NCI-H345 (cell line): ENCODE data around the gene MPC1.
A peak's percentile ranks its signal among the peaks of the same experiment; 100 is the strongest.

Source experiments
- DNase-seq: peaks from one replicate; lab custom pipeline; 2025; lab: John Stamatoyannopoulos, UW

The MPC1 gene

GRCh38 chr6:166382933-166383801 is at the start of gene MPC1:
Gene MPC1, minus strand, starts transcription at chr6:166382940. Its CDS starts 64 bp downstream, at chr6:166382876.
- peak; percentile 97 for DNase-seq

GRCh38 chr6:166430269-166430668 is 47.5 kb upstream of the MPC1 start:
- DNase-seq = no peak

GRCh38 chr6:166424431-166424830 is 41.7 kb upstream of the MPC1 start:
- no peak for DNase-seq

- no peak for DNase-seq
These were observed 41.0 kb upstream of the MPC1 start for GRCh38 chr6:166423781-166424180.

- peak; percentile 21 for DNase-seq
These were observed 40.5 kb upstream of the MPC1 start for GRCh38 chr6:166423051-166423745.

- no peak for DNase-seq
These were observed 39.6 kb upstream of the MPC1 start for GRCh38 chr6:166422201-166422940.

GRCh38 chr6:166420351-166420750 is 37.6 kb upstream of the MPC1 start:
- DNase-seq = no peak

- no peak for DNase-seq
These were observed 37.0 kb upstream of the MPC1 start for GRCh38 chr6:166419717-166420116.

- no peak for DNase-seq
These were observed 36.5 kb upstream of the MPC1 start for GRCh38 chr6:166419286-166419685.

- no peak for DNase-seq
These were observed 36.0 kb upstream of the MPC1 start for GRCh38 chr6:166418691-166419143.

- no peak for DNase-seq
These were observed 34.5 kb upstream of the MPC1 start for GRCh38 chr6:166417285-166417691.

- DNase-seq = no peak
These were observed 33.1 kb upstream of the MPC1 start for GRCh38 chr6:166415833-166416347.

GRCh38 chr6:166415306-166415705 is 32.6 kb upstream of the MPC1 start:
- no peak for DNase-seq

- no peak for DNase-seq
These were observed 30.8 kb upstream of the MPC1 start for GRCh38 chr6:166413491-166413951.

GRCh38 chr6:166412911-166413384 is 30.2 kb upstream of the MPC1 start:
- no peak for DNase-seq

- DNase-seq = no peak
These were observed 29.6 kb upstream of the MPC1 start for GRCh38 chr6:166412156-166412910.

- no peak for DNase-seq
These were observed 29.0 kb upstream of the MPC1 start for GRCh38 chr6:166411721-166412151.

- DNase-seq = no peak
These were observed 28.5 kb upstream of the MPC1 start for GRCh38 chr6:166411271-166411670.

GRCh38 chr6:166410426-166410935 is 27.7 kb upstream of the MPC1 start:
- DNase-seq = no peak

GRCh38 chr6:166408936-166409755 is 26.4 kb upstream of the MPC1 start:
- DNase-seq = no peak
